Measurements from ENCODE around the gene PPFIBP1.

- TF ChIP-seq CTCF (IDR thresholded peaks at IDR 0.05) (no peak), POLR2A (IDR thresholded peaks at IDR 0.05) (no peak)
These were observed 15.2 kb downstream of the PPFIBP1 start for GRCh38 chr12:27539191-27539631.
